ENCODE data around the gene GHITM.
"Not testable (repeated sequence)": the region's sequence is repeated elsewhere in the genome, so short reads cannot be mapped to it uniquely, and the experiment has no call there.

The GHITM gene

GRCh38 chr10:84138478-84139125, 707 bp upstream of the GHITM start:
- DNase-seq: no peak
- in situ Hi-C loops (cut with HindIII; ENCODE audit: low pct_ligation_motif_present, low pct_unique_long_range_greater_than_20kb, low sequenced_read_pairs): no loop called here

DNA sequence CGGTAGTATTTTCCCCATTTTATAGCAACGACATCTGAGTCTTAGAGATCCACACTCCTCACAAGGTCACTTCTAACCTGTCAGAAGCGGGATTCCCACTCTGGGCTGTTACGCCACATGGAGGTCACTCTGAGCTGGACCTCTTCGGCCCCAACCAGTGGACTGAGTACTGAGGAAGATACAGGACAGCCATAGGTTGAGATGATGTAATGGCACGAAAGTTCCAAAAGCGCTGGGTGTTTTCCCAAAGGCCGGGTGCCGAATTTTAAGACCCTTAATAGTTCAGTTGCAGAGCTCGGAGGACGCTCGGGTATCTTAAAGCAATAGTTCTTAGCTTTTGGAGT, 699 bp downstream of the GHITM start:
- peak; percentile 51 for DNase-seq
- in situ Hi-C loops (cut with HindIII; ENCODE audit: low pct_ligation_motif_present, low pct_unique_long_range_greater_than_20kb, low sequenced_read_pairs): no loop called here

- no peak for DNase-seq
- in situ Hi-C loops (cut with HindIII; ENCODE audit: low pct_ligation_motif_present, low pct_unique_long_range_greater_than_20kb, low sequenced_read_pairs): no loop called here
Observed at GRCh38 chr10:84147347-84147746, 8.0 kb downstream of the GHITM start.

DNA sequence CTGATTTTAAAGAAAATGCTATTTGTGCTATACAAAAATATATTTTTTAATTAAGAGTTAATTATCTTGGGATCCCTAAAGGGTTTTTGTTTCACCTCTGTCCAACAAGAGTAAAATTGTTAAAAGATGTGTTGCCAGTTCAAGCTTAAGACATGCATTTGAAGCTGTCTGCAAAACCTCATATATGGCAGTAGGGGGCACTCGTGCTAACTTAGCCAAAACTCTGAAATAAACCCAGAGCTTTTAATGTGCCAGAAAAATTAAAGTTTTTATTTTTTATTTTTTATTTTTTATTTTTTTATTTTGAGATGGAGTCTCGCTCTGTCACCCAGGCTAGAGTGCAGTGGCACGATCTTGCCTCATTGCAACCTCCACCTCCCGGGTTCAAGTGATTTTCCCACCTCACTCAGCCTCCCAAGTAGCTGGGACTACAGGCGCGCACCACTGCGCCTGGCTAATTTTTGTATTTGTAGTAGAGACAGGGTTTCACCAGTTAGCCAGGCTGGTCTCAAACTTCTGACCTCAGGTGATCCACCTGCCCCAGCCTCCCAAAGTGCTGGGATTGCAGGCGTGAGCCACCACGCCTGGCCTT, 8.8 kb downstream of the GHITM start:
- in situ Hi-C loops (cut with HindIII; ENCODE audit: low pct_ligation_motif_present, low pct_unique_long_range_greater_than_20kb, low sequenced_read_pairs): not testable (repeated sequence)
- DNase-seq: peak; percentile 66

DNA sequence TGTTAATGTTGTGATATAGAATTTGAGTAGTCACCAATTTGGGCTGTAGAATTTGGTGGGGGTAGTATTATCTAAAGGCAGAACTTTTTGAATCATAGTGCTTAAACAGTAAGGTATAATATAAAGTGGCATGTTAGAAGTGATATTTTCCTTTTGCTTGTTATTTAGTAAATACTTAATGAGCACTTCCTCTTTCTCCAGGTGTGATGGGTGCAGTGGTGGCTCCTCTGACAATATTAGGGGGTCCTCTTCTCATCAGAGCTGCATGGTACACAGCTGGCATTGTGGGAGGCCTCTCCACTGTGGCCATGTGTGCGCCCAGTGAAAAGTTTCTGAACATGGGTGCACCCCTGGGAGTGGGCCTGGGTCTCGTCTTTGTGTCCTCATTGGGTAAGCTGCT, 10.5 kb downstream of the GHITM start:
- in situ Hi-C loops (cut with HindIII; ENCODE audit: low pct_ligation_motif_present, low pct_unique_long_range_greater_than_20kb, low sequenced_read_pairs): no loop called here
- DNase-seq: no peak

- in situ Hi-C loops (cut with HindIII; ENCODE audit: low pct_ligation_motif_present, low pct_unique_long_range_greater_than_20kb, low sequenced_read_pairs): no loop called here
- no peak for DNase-seq
Observed at GRCh38 chr10:84152769-84153168, 13.5 kb downstream of the GHITM start.

DNA sequence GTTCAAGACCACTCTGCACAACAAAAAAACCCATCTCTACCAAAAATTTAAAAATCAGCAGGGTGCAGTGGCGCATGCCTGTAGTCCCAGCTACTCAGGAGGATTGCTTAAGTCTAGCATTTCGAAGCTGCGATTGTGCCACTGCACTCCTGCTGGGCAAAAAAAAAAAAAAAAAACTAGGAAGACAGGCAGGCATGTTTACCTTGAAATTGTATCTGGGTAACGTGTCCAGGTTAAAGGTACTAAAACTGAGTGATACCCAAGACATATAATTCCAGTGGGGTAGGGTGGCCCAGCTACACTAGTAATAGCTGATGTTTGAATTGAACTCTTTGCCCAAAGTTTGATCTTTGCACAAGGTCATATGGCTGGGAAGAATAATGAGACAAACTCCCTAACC, 16.2 kb downstream of the GHITM start:
- in situ Hi-C loops (cut with HindIII; ENCODE audit: low pct_ligation_motif_present, low pct_unique_long_range_greater_than_20kb, low sequenced_read_pairs): no loop called here
- no peak for DNase-seq

DNA sequence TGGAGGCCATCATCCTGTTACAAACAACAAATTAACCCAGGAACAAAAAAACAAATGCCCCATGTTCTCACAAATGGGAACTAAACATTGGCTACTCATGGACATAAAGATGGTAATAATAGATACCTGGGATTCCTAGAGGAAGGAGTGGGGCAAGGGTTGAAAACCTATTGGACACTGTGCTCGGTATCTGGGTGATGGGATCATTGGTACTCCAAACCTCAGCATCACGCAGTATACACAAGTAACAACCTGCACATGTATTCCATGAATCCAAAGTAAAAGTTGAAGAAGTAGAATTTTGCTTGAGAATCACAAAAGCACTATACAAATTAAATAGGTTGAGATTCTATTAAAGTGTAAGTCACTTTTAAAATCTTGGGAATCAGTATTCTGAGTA, 16.7 kb downstream of the GHITM start:
- in situ Hi-C loops (cut with HindIII; ENCODE audit: low pct_ligation_motif_present, low pct_unique_long_range_greater_than_20kb, low sequenced_read_pairs): no loop called here
- no peak for DNase-seq

- no peak for DNase-seq
- in situ Hi-C loops (cut with HindIII; ENCODE audit: low pct_ligation_motif_present, low pct_unique_long_range_greater_than_20kb, low sequenced_read_pairs): no loop called here
Observed at GRCh38 chr10:84156768-84157167, 17.5 kb downstream of the GHITM start.

GRCh38 chr10:84158061-84158460, 18.8 kb downstream of the GHITM start:
- in situ Hi-C loops (cut with HindIII; ENCODE audit: low pct_ligation_motif_present, low pct_unique_long_range_greater_than_20kb, low sequenced_read_pairs): no loop called here
- DNase-seq: no peak

DNA sequence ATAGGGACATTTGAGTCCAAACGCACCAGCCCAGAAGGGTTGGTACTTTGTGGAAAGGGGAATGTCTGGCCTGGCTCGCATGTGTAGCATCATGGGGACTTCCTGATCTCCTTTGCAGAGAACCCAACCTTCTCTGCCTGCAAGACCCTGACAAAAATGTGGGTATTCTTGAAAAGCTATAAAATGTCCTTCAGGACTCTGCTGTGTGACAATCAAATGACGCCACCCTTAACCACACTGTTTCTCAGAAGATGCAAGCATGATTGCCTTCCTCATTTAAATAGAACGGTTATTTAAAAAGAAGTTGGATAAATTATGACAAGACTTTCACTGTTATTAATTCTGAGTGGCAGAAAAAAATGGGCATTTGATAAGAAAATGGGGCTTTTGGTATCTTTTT, 19.2 kb downstream of the GHITM start:
- no peak for DNase-seq
- in situ Hi-C loops (cut with HindIII; ENCODE audit: low pct_ligation_motif_present, low pct_unique_long_range_greater_than_20kb, low sequenced_read_pairs): no loop called here

DNA sequence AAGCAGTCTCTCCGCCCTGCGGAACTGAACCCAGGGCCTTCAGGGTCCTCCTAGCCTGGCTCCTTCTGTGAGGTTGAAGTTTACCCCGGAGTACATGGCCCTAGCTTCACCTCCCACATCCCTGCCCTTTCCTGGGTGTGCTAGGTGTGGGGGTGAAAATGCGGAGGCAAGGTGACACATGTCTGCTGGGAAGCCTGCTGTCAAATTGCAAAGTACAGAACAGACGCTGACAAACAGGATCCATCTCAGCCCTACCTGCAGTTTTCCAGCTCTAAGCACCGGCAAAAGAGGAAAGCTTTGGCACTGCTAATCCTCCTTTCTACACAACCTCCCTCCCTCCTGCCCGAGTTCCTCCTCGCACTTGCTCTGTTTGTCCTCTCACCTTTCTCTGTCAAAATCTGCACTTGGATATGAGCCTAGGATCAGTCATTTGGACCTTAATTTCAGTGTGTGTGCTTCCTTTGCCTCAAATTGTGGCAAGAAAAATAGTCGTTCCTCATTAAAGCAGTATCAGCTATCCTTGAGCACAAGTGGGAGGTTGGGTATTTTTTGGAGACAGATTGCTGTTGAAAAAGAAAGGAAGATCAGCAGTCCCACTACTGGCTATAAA, 19.9 kb downstream of the GHITM start:
- in situ Hi-C loops (cut with HindIII; ENCODE audit: low pct_ligation_motif_present, low pct_unique_long_range_greater_than_20kb, low sequenced_read_pairs): no loop called here

DNA sequence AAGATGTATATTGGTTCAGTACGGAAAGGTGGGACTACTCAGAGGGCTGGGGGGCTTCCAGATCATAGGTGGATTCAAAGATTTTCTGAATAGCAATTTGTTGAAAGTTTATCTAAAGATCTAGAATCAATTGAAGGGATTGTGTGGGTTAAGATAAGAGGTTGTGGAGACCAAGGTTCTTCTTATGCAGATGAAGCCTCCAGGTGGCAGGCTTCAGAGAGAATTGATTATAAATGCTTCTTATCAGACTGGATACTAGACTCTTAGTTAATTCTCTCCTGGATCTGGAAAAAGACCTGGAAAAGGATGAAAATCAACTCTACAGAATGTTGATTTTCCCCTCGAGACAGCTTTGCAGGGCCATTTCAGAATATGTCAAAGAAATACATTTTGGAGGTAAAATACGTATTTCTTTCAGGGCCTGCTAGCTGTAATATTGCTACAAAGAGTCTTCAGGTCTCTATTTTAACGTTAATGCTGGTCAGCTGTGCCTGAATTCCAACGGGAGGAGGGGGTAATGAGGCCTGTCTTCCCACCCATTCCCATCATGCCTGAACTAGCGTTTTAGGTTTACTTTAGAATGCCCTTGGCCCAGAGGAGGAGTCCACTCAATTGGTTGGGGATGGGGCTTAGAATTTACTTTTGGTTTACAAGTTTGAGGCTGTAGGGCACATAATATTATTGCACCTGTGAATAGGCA, 21.5 kb downstream of the GHITM start:
- in situ Hi-C loops (cut with HindIII; ENCODE audit: low pct_ligation_motif_present, low pct_unique_long_range_greater_than_20kb, low sequenced_read_pairs): no loop called here
- DNase-seq: peak; percentile 23

More for the DNA sequence above, 19.9 kb downstream of the GHITM start:
- DNase-seq: no peak

DNA sequence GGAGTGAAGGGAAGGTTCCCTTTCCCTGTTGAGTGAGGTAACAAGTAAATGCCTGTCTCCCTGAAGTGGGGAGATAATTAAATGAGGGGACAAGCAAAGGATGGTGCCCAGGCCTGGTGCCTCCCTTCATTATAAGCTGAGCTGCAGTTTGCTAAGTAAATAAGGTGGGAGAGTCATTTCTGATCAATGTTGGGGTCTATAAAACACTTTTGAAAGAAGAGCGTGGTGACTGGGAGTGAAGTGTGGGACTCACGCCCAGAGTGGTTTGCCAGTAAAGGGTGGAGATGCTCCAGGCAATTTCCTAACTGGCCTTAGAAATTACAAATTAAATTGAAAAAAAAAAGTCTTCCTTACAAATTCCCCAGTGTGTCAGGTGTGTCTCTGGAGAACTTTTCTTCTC, 24.7 kb downstream of the GHITM start:
- no peak for DNase-seq
- in situ Hi-C loops (cut with HindIII; ENCODE audit: low pct_ligation_motif_present, low pct_unique_long_range_greater_than_20kb, low sequenced_read_pairs): no loop called here

GRCh38 chr10:84164442-84164841, 25.1 kb downstream of the GHITM start:
- in situ Hi-C loops (cut with HindIII; ENCODE audit: low pct_ligation_motif_present, low pct_unique_long_range_greater_than_20kb, low sequenced_read_pairs): no loop called here

GRCh38 chr10:84166620-84167288, 27.4 kb downstream of the GHITM start:
- in situ Hi-C loops (cut with HindIII; ENCODE audit: low pct_ligation_motif_present, low pct_unique_long_range_greater_than_20kb, low sequenced_read_pairs): no loop called here
- no peak for DNase-seq

More at GRCh38 chr10:84164442-84164841, 25.1 kb downstream of the GHITM start:
- DNase-seq: no peak

DNA sequence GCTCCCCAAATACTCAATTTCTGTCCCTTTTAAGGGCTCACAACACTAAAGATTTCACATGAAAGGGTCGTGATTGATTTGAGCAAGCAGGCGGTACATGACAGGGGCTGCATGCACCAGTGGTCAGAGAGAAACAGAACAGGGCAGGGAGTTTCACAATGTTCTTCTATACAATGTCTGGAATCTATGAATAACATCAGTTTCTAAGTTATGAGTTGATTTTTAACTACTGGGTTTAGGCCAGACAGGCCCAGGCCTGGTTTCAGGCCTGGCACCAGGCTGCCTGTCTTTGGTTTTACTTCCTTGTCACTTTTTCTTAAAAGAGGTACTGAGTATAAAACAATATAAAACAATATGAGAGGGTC, 28.0 kb downstream of the GHITM start:
- peak; percentile 29 for DNase-seq
- in situ Hi-C loops (cut with HindIII; ENCODE audit: low pct_ligation_motif_present, low pct_unique_long_range_greater_than_20kb, low sequenced_read_pairs): not testable (repeated sequence)

GRCh38 chr10:84168382-84168781, 29.1 kb downstream of the GHITM start:
- DNase-seq; in situ Hi-C loops (cut with HindIII; ENCODE audit: low pct_ligation_motif_present, low pct_unique_long_range_greater_than_20kb, low sequenced_read_pairs): not testable (repeated sequence)

DNA sequence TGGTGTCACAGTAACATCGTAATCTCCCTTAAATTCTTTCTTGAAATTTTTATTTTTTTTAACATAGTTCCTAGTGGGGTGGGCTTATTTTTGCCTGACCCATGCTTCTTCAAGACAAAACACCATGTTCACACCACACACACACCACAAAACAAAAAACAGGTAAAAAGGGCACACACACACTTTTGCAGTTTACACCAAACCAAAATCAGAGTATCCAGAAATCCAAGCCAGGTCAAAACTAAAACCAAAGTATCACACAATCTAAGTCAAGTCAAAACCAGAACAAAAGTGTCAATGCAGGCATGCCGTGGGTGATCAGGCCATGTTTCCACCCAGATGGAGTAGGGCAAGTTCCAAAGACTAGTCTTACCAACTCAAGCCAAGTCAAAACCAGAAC, 31.9 kb downstream of the GHITM start:
- in situ Hi-C loops (cut with HindIII; ENCODE audit: low pct_ligation_motif_present, low pct_unique_long_range_greater_than_20kb, low sequenced_read_pairs); DNase-seq: not testable (repeated sequence)
